Small intestine (tissue), 7 donors: ENCODE data around the gene CCL3. TPM values are rescaled to one million over a fixed set of nuclear protein-coding genes. Genes with fewer than 3 reads are reported as not detected.
"Not testable (repeated sequence)": the region's sequence is repeated elsewhere in the genome, so short reads cannot be mapped to it uniquely, and the experiment has no call there.

Experiments
- DNase-seq, 2 donors: peaks; one replicate each; pipeline versions ENCODE4 v3.0.0 to v3.0.0-alpha.2; 2013
- FAIRE-seq: peaks from 2 replicates; lab custom pipeline; 2012; peaks lifted over from hg19 to GRCh38; lab: Jason Lieb, UNC
- H3K27ac ChIP-seq, 3 donors: one replicate each; pipeline ENCODE4 v1.5.1; 2013; ENCODE audit warnings: low read length in 2 of 3, mild to moderate bottlenecking in 2 of 3, control low read depth in 1 of 3, inconsistent platforms in 1 of 3, low read depth in 1 of 3, moderate library complexity in 1 of 3
- H3K27me3 ChIP-seq, 3 donors: one replicate each; pipeline ENCODE4 v1.6.1; 2013; ENCODE audit warnings: low read length in 3 of 3, inconsistent platforms in 1 of 3; ENCODE audit not compliant: control insufficient read depth in 3 of 3, insufficient read depth in 3 of 3
- H3K36me3 ChIP-seq, 3 donors: one replicate each; pipeline ENCODE4 v1.6.1; 2013; ENCODE audit warnings: low read length in 3 of 3, inconsistent platforms in 1 of 3, low read depth in 1 of 3, mild to moderate bottlenecking in 1 of 3, moderate library complexity in 1 of 3; ENCODE audit not compliant: control insufficient read depth in 3 of 3, insufficient read depth in 2 of 3
- H3K4me1 ChIP-seq, 3 donors: one replicate each; pipeline ENCODE4 v1.6.1; 2013; ENCODE audit warnings: low read length in 2 of 3, inconsistent platforms in 1 of 3, low read depth in 1 of 3, mild to moderate bottlenecking in 1 of 3, moderate library complexity in 1 of 3; ENCODE audit not compliant: control insufficient read depth in 3 of 3, insufficient read depth in 2 of 3
- H3K4me3 ChIP-seq, 3 donors: one replicate each; pipeline ENCODE4 v1.5.1; 2013; ENCODE audit warnings: low read length in 3 of 3, control low read depth in 1 of 3, inconsistent platforms in 1 of 3, low read depth in 1 of 3, mild to moderate bottlenecking in 1 of 3, moderate library complexity in 1 of 3
- H3K9me3 ChIP-seq, 2 donors: one replicate each; pipeline ENCODE4 v1.6.1; 2013; ENCODE audit warnings: low read depth in 1 of 2, low read length in 1 of 2; ENCODE audit not compliant: control insufficient read depth in 2 of 2, insufficient read depth in 1 of 2
- WGBS, 3 donors: extraction: QIAGEN DNeasy Blood & Tissue Kit; methylation state at CpG; one replicate each; pipeline ENCODE4 v1.1.7; 2013; 5-methylcytosine and 5-hydroxymethylcytosine counted together
- polyA plus RNA-seq, 4 donors: library from polyadenylated mRNA; stranded (reverse) in 3 of 4; unstranded in 1 of 4; fragments of 200-250 nt in 3 of 4; fragments of 120-200 nt in 1 of 4; gene quantifications; one replicate each; pipeline versions ENCODE4 v1.2.1 to v1.2.3, GENCODE V29; 2013
- donor health status: healthy with polysubstance abuse.
- donor health status: control.
- donor health status: control.
- donor health status: Bipolar disorder and iron deficiency.
- donor health status: healthy.

Gene CCL3
- polyA plus RNA-seq, 4 donors: 1.8 to 4.9 (median 3.3) TPM

- H3K9me3 ChIP-seq, FAIRE-seq, H3K27me3 ChIP-seq, H3K4me1 ChIP-seq, H3K4me3 ChIP-seq, H3K36me3 ChIP-seq, H3K27ac ChIP-seq, DNase-seq: not testable (repeated sequence)
- 89 to 92% (median 89%) methylated on average over 9 to 10 of the region's 10 CpGs for WGBS, 3 donors
Observed at GRCh38 chr17:36087897-36088572, 1.9 kb downstream of the CCL3 start.

DNA sequence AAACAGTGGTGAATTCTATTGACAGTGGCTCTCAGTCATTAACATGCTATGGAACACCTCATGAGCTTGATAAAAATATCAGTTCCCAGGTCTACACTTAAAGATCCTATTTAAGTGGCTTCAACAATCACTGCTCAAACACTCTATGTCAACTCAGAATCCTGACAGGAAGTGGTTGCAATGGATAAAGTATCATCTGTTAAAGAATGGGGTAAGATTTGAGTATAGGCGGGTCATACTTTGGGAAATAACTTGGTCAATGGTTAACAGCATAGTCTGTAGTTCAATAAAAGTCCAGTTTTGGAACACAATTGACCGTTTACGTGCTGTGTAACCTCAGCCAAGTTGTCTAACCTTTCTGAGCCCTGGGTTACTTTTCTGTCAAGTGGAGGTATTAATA, 2.5 kb downstream of the CCL3 start:
- H3K27ac ChIP-seq, FAIRE-seq, H3K4me3 ChIP-seq, H3K27me3 ChIP-seq, DNase-seq, H3K9me3 ChIP-seq, H3K36me3 ChIP-seq, H3K4me1 ChIP-seq: not testable (repeated sequence)
- no CpG with 5 or more reads among the region's 3 CpGs for WGBS, 3 donors

DNA sequence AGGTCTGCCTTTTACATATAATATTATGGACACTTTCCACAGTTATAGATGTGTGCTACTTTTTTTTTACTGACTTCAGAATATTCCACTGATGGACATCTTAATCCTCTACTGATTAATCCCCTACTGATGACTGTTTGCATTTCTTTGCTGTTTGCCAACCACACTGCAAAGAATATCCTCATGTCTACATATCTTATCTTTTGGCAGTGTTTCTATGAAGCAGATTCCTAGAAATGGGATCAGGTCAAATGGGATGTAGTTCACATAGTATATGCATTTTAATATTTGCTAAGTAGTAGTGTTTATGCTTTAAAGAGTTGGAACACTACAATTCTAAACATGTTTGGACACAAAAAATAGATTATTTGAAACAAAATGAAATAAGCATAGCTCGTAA, 3.2 kb downstream of the CCL3 start:
- Histone ChIP-seq H3K9me3 (no peaks in the 10 kb centered on the region), H3K4me1 (no peaks in the 10 kb centered on the region), H3K27ac (no peak overlapping the region), H3K36me3 (no peaks in the 10 kb centered on the region), H3K27me3 (no peaks in the 10 kb centered on the region), H3K4me3 (no peak overlapping the region)
- no peak for FAIRE-seq
- DNase-seq: no peak
- WGBS, 3 donors: 72 to 91% (median 78%) methylated on average over 1 of the region's 1 CpG

DNA sequence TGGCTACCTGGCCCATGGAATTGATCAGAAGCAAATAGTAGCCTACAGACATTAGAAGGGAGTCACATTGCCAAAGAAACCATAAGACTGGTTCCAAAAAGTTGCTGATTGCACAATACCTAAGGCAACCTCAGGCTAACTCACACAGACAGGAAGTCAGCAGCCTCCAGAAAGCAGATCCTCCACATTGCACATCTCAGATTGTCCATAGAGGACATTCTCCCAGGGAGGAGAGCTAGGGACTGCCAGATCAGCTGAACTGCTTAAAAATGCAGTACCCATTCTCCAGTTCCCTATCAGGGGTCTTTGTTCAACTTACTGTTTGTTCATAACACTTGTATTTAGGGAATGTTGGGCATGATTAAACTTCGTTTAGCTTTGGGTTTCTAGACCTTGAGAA, 4.2 kb downstream of the CCL3 start:
- no peak overlapping the region for H3K4me3 ChIP-seq
- H3K36me3 ChIP-seq: no peaks in the 10 kb centered on the region
- no peaks in the 10 kb centered on the region for H3K27me3 ChIP-seq
- H3K9me3 ChIP-seq: no peaks in the 10 kb centered on the region
- WGBS, 3 donors: 27 to 52% (median 42%) methylated on average over 1 of the region's 1 CpG
- FAIRE-seq (no peak), DNase-seq (peak in 1 of 2 donors; percentile 18)
- H3K27ac ChIP-seq: no peak overlapping the region
- H3K4me1 ChIP-seq: no peaks in the 10 kb centered on the region

- H3K4me1 ChIP-seq, H3K4me3 ChIP-seq, H3K36me3 ChIP-seq, DNase-seq, H3K27ac ChIP-seq, FAIRE-seq, H3K27me3 ChIP-seq, H3K9me3 ChIP-seq: not testable (repeated sequence)
- 85 to 98% (median 89%) methylated on average over 2 of the region's 2 CpGs for WGBS, 3 donors
Observed at GRCh38 chr17:36083691-36084090, 6.3 kb downstream of the CCL3 start.

DNA sequence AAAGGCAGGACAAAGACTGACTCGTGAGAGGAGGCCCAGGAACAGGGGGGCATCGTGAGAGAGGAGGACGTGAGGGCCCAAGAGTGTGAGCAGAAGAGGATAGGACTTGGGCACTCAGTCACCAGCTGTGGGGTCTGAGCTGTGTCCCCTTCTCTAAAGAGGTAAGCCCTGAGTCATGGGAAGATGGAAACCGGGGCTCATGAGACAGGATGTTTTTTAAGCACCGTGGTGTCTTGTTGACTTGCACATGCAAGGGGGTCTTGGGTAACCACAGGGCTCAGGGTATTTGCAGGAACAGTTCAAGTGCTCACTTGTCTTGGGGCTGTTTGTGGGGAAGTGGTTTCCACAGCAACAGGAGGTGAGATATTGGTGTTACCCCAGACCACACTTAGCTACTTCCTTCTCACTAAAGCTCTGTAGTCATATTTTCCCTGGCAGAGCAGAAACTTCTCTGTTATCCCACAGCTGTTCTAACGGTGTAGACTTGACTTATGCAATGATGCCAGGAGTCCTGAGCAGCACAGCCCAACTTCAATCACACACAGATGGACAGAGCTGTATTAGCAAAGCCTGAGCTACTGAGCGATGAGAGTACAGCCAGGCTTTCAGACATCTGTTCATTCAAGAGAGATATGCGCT, 7.3 kb downstream of the CCL3 start:
- peak overlapping the region in 2 of 3 donors; percentile 67 to 87 for H3K27ac ChIP-seq
- H3K9me3 ChIP-seq, H3K4me3 ChIP-seq, H3K27me3 ChIP-seq, FAIRE-seq, H3K4me1 ChIP-seq, H3K36me3 ChIP-seq: not testable (repeated sequence)
- peak in 1 of 2 donors; percentile 69 for DNase-seq
- 45 to 61% (median 49%) methylated on average over 7 to 8 of the region's 8 CpGs for WGBS, 3 donors

DNA sequence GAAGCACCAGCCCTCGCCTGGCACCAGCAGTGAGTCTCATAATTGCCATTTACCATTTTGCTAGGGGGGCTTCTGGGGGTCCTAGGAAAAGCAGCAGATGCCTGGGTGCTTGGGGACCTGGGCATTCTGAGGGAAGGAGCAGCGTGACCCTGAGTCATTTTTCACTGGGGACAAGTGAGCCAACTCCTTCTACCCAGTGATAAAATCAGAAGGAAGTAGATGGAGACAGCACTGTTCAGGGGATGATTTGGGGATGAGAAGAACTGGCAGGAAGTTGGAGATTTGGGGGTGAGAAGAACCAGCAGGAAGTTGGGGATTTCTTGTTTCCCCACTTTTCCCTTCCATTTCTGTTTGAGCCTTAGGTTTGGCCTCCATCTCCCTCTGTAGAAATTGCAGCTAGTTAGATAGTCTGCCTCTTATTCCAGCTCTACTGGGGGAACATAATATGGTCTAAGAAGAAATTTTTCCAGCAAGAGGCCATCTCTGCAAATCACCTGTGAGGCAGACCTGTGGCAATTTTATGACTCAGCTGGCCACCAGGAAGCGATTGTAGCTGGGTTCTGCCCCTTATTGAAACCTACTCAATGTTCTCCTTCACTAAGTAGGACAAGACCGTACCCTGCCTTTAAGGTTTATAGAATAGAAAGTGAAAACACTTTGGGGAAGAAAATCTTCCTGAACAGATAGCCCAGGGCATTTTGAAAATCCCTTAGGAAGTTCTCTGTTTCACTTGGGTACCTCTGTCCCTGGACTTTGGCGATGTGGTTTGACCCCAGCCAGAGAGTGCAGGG, 8.1 kb downstream of the CCL3 start:
- H3K9me3 ChIP-seq, FAIRE-seq, H3K36me3 ChIP-seq, H3K4me1 ChIP-seq, H3K4me3 ChIP-seq, H3K27me3 ChIP-seq: not testable (repeated sequence)
- peak overlapping the region in 2 of 3 donors; percentile 67 to 87 for H3K27ac ChIP-seq
- DNase-seq: peak in 1 of 2 donors; percentile 4
- 48 to 58% (median 56%) methylated on average over 5 of the region's 5 CpGs for WGBS, 3 donors

DNA sequence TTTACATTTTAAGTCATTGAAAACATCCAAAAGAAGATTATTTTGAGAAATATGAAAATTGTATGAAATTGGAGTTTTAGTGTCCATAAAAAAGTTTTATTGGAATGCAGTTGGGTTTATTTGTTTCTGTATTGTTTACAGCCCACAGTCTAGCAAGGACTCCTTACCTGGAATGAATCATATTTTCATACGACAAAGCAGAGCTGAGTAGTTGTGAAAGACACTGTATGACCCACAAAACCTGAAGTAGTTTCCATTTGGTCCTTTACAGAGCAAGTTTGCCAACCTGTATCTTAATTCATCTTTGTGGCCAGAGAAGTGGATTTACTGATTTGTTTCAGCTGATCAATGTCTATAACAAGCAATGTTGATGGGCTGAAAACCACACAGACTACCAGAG, 15.6 kb downstream of the CCL3 start:
- 68 to 76% (median 72%) methylated on average over 1 of the region's 1 CpG for WGBS, 3 donors
- no peak overlapping the region for H3K27ac ChIP-seq
- no peak for DNase-seq
- no peaks in the 10 kb centered on the region for H3K36me3 ChIP-seq
- H3K9me3 ChIP-seq: no peaks in the 10 kb centered on the region
- no peaks in the 10 kb centered on the region for H3K4me1 ChIP-seq
- H3K4me3 ChIP-seq: no peak overlapping the region
- peaks cover 0 to 5% (median 0%) of the 10 kb centered on the region in 3 donors for H3K27me3 ChIP-seq
- no peak for FAIRE-seq
